Ovary (tissue), 1 donor: ENCODE data around the gene ATPAF1.

Source experiments
- EP300 ChIP-seq: sonication (generic); formaldehyde crosslinking; IDR thresholded peaks from one replicate; pipeline ENCODE4 v1.6.1; 2017; ENCODE audit warnings: antibody characterized with exemption
- POLR2A ChIP-seq: fragments of 450-650 bp; IDR thresholded peaks from one replicate; pipeline ENCODE4 v1.6.1; 2017; ENCODE audit warnings: antibody characterized with exemption, mild to moderate bottlenecking, moderate library complexity

GRCh38 chr1:46654012-46654411, 14.2 kb downstream of the ATPAF1 start:
- no peak for TF ChIP-seq EP300
- TF ChIP-seq POLR2A = no peak
